ENCODE measurements around the gene CHCHD4.

- TF ChIP-seq POLR2A (IDR thresholded peaks at IDR 0.05) (no peak), CTCF (IDR thresholded peaks at IDR 0.05) (no peak)
Observed at GRCh38 chr3:14139771-14140170, 15.1 kb upstream of the CHCHD4 start.
